ENCODE data around the gene PLXNA4.

DNA sequence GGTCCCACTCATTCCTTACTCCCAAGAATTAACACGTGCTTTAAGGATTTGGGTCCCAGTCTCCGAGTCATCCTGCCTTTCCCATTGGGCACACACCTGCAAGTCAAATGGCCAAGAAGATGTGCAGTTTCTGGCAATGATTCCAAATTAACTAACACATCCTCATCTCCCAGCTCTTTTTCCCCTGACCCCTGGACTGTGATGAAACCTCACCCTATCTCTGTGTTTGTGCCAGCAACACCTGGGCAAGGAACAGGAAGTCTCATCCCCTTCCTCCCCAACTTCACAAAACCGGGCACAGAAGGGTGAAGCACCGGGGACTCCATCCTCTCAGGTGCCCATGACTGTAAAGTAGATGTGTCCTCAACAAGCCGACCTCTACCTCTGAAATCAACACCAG is 54.8 kb downstream of the PLXNA4 start:
- TF ChIP-seq EZH2 (IDR thresholded peaks at IDR 0.05; ENCODE audit: insufficient read depth, poor library complexity, severe bottlenecking), result no peak
- no peak for TF ChIP-seq EZH2phosphoT487 (IDR thresholded peaks at IDR 0.05; ENCODE audit: insufficient read depth, low read depth)

All from GM23248 (cell line).